H1 (cell line): ENCODE data around the gene RNF32. TPM values are rescaled to one million over a fixed set of nuclear protein-coding genes. Genes with fewer than 3 reads are reported as not detected.

Experiments
- CTCF ChIA-PET: fragments of 300-600 bp; sonication (Branson Sonifier 250); formaldehyde crosslinking; loops from one replicate; lab custom pipeline; 2021; ENCODE audit not compliant: partially characterized antibody; lab: Charles Lee
- POLR2A ChIA-PET: fragments of 300-600 bp; sonication (Branson Sonifier 250); formaldehyde crosslinking; loops from one replicate; lab custom pipeline; 2021; ENCODE audit warnings: inconsistent platforms; ENCODE audit not compliant: partially characterized antibody; lab: Charles Lee
- DNase-seq, 2 experiments: peaks; one replicate each; pipeline versions ENCODE4 v3.0.0 to v3.0.0-alpha.2; 2010 to 2022; ENCODE audit warnings: low spot score in 2 of 2, low read depth in 1 of 2, mixed read lengths in 1 of 2
- FAIRE-seq: peaks from 2 replicates; lab custom pipeline; 2011; peaks lifted over from hg19 to GRCh38; lab: Jason Lieb, UNC
- H2AFZ ChIP-seq: 2 replicates; pipeline ENCODE4 v1.8.1; 2012; ENCODE audit warnings: low read length, inconsistent platforms
- H2AK5ac ChIP-seq: 2 replicates; pipeline ENCODE4 v1.6.1; 2013; ENCODE audit warnings: low read depth, low read length
- H2BK120ac ChIP-seq: replicated peaks from 2 replicates; pipeline ENCODE3; 2013; ENCODE audit warnings: low read depth, low read length, inconsistent platforms
- H2BK12ac ChIP-seq: 2 replicates; pipeline ENCODE4 v1.6.1; 2013; ENCODE audit warnings: low read depth, low read length
- H2BK15ac ChIP-seq: 2 replicates; pipeline ENCODE4 v1.6.1; 2013; ENCODE audit warnings: low read length
- H2BK20ac ChIP-seq: 2 replicates; pipeline ENCODE4 v1.6.1; 2013; ENCODE audit warnings: low read length
- H2BK5ac ChIP-seq: 2 replicates; pipeline ENCODE4 v1.6.1; 2013; ENCODE audit warnings: low read depth, low read length
- H3K14ac ChIP-seq: 2 replicates; pipeline ENCODE4 v1.6.1; 2013; ENCODE audit warnings: inconsistent platforms; ENCODE audit not compliant: insufficient read length
- H3K18ac ChIP-seq: 2 replicates; pipeline ENCODE4 v1.6.1; 2013; ENCODE audit warnings: low read length; ENCODE audit errors: extremely low read depth
- H3K23ac ChIP-seq: 2 replicates; pipeline ENCODE4 v1.6.1; 2013; ENCODE audit warnings: inconsistent platforms; ENCODE audit not compliant: insufficient read length
- H3K23me2 ChIP-seq: 2 replicates; pipeline ENCODE4 v1.6.1; 2013; ENCODE audit warnings: low read depth, low read length
- H3K27ac ChIP-seq: 2 replicates; pipeline ENCODE4 v1.6.1; 2011; ENCODE audit warnings: low read depth, low read length, inconsistent platforms
- H3K27me3 ChIP-seq, 4 experiments: replicated peaks in 1 of 4; 1 replicate in 1 of 4; 2 replicates in 3 of 4; pipeline versions ENCODE4 v1.6.1 to v1.8.1; 2011 to 2013; ENCODE audit warnings: low read length in 3 of 4, mild to moderate bottlenecking in 3 of 4, inconsistent platforms in 2 of 4, mixed read lengths in 2 of 4, moderate library complexity in 1 of 4; ENCODE audit not compliant: control insufficient read depth in 3 of 4, insufficient read depth in 3 of 4; ENCODE audit errors: extremely low read depth in 1 of 4
- H3K36me3 ChIP-seq, 4 experiments: 2 replicates each; pipeline versions ENCODE4 v1.6.1 to v1.8.1; 2011 to 2013; ENCODE audit warnings: mild to moderate bottlenecking in 4 of 4, low read length in 3 of 4, moderate library complexity in 2 of 4, control low read depth in 1 of 4, inconsistent platforms in 1 of 4; ENCODE audit not compliant: insufficient read depth in 4 of 4, control insufficient read depth in 2 of 4
- H3K4ac ChIP-seq: replicated peaks from 2 replicates; pipeline ENCODE3; 2013; ENCODE audit warnings: low read length, low read depth, mixed read lengths, inconsistent platforms; ENCODE audit not compliant: insufficient read length
- H3K4me1 ChIP-seq, 4 experiments: replicated peaks in 1 of 4; 1 replicate in 1 of 4; 2 replicates in 3 of 4; pipeline versions ENCODE4 v1.6.1 to v1.8.1; 2011 to 2013; ENCODE audit warnings: low read length in 3 of 4, inconsistent platforms in 2 of 4, mixed read lengths in 1 of 4; ENCODE audit not compliant: insufficient read depth in 4 of 4, control insufficient read depth in 3 of 4
- H3K4me2 ChIP-seq, 2 experiments: 2 replicates each; pipeline versions ENCODE4 v1.6.1 to v1.8.1; 2011 to 2013; ENCODE audit warnings: low read depth in 2 of 2, low read length in 2 of 2, control low read depth in 1 of 2, inconsistent platforms in 1 of 2, mild to moderate bottlenecking in 1 of 2; ENCODE audit not compliant: insufficient read depth in 1 of 2
- H3K4me3 ChIP-seq, 4 experiments: fragments of 200-600, 300-600 bp in 1 of 4; sonication (generic), shearing (Covaris generic), sonication (Bioruptor Twin) in 1 of 4; 2 replicates each; pipeline versions ENCODE4 v1.5.1 to v1.8.1; 2011 to 2016; ENCODE audit warnings: low read length in 4 of 4, low read depth in 3 of 4, control low read depth in 2 of 4, inconsistent platforms in 2 of 4, mild to moderate bottlenecking in 2 of 4, mixed read lengths in 1 of 4, moderate library complexity in 1 of 4; ENCODE audit not compliant: insufficient read depth in 2 of 4; ENCODE audit errors: extremely low read depth in 1 of 4
- H3K56ac ChIP-seq: replicated peaks from 2 replicates; pipeline ENCODE3; 2013; ENCODE audit warnings: low read depth, mild to moderate bottlenecking, mixed read lengths, low read length, inconsistent platforms; ENCODE audit not compliant: insufficient read length
- H3K79me1 ChIP-seq: 2 replicates; pipeline ENCODE4 v1.6.1; 2013; ENCODE audit warnings: low read depth, low read length, control low read depth
- H3K79me2 ChIP-seq, 2 experiments: 2 replicates each; pipeline versions ENCODE4 v1.6.1 to v1.8.1; 2012 to 2013; ENCODE audit warnings: low read length in 2 of 2, mild to moderate bottlenecking in 2 of 2, inconsistent platforms in 1 of 2; ENCODE audit not compliant: insufficient read depth in 2 of 2, control insufficient read depth in 1 of 2
- H3K9ac ChIP-seq, 4 experiments: replicated peaks in 1 of 4; 1 replicate in 1 of 4; 2 replicates in 3 of 4; pipeline versions ENCODE4 v1.6.1 to v1.8.1; 2011 to 2013; ENCODE audit warnings: low read depth in 3 of 4, low read length in 3 of 4, control low read depth in 2 of 4, mild to moderate bottlenecking in 2 of 4, moderate library complexity in 2 of 4, inconsistent platforms in 1 of 4; ENCODE audit errors: extremely low read depth in 1 of 4
- H3K9me3 ChIP-seq, 2 experiments: 2 replicates each; pipeline versions ENCODE4 v1.6.1 to v1.8.1; 2012 to 2013; ENCODE audit warnings: mild to moderate bottlenecking in 2 of 2, moderate library complexity in 2 of 2, control low read depth in 1 of 2, inconsistent platforms in 1 of 2, low read depth in 1 of 2, low read length in 1 of 2, mixed read lengths in 1 of 2; ENCODE audit not compliant: insufficient read depth in 2 of 2
- H4K20me1 ChIP-seq, 2 experiments: replicated peaks in 1 of 2; 2 replicates each; pipeline versions ENCODE3 to v1.8.1; 2011 to 2013; ENCODE audit warnings: inconsistent platforms in 2 of 2, low read length in 2 of 2, mild to moderate bottlenecking in 1 of 2; ENCODE audit not compliant: insufficient read depth in 2 of 2, control insufficient read depth in 1 of 2
- H4K5ac ChIP-seq: 2 replicates; pipeline ENCODE4 v1.6.1; 2013; ENCODE audit warnings: low read length, low read depth, mixed read lengths, inconsistent platforms; ENCODE audit not compliant: insufficient read length
- H4K8ac ChIP-seq: 2 replicates; pipeline ENCODE4 v1.8.0; 2013; ENCODE audit warnings: mild to moderate bottlenecking, moderate library complexity, low read length, inconsistent platforms; ENCODE audit not compliant: insufficient read depth; ENCODE audit errors: extremely low read depth
- H4K91ac ChIP-seq: replicated peaks from 2 replicates; pipeline ENCODE3; 2013; ENCODE audit warnings: low read length, mixed read lengths, inconsistent platforms; ENCODE audit not compliant: insufficient read length
- ATF2 ChIP-seq: IDR thresholded peaks from 2 replicates; pipeline ENCODE4 v1.6.1; 2012; ENCODE audit warnings: low read length, inconsistent platforms
- BACH1 ChIP-seq: IDR thresholded peaks from 2 replicates; pipeline ENCODE4 v1.6.1; 2012; ENCODE audit warnings: low read length, improper control_type of control experiment
- BCL11A ChIP-seq, 2 experiments: IDR thresholded peaks; one replicate each; pipeline ENCODE4 v1.6.1; 2011; ENCODE audit warnings: low read depth in 2 of 2, low read length in 2 of 2, mild to moderate bottlenecking in 2 of 2
- BRCA1 ChIP-seq: IDR thresholded peaks from 2 replicates; pipeline ENCODE4 v1.6.1; 2012; ENCODE audit warnings: low read depth, low read length, improper control_type of control experiment
- CEBPB ChIP-seq: IDR thresholded peaks from 2 replicates; pipeline ENCODE4 v1.6.1; 2012; ENCODE audit warnings: low read depth, low read length
- E2F6 ChIP-seq: IDR thresholded peaks from 2 replicates; pipeline ENCODE4 v1.6.1; 2012; ENCODE audit warnings: inconsistent platforms
- EGR1 ChIP-seq: IDR thresholded peaks from 2 replicates; pipeline ENCODE4 v1.6.1; 2011; ENCODE audit warnings: low read depth, low read length, borderline replicate concordance
- HDAC6 ChIP-seq: IDR thresholded peaks from one replicate; pipeline ENCODE4 v1.7.1; 2012; ENCODE audit warnings: low read depth, mild to moderate bottlenecking, inconsistent platforms, low read length, moderate library complexity
- JUND ChIP-seq: IDR thresholded peaks from 2 replicates; pipeline ENCODE4 v1.6.1; 2011; ENCODE audit warnings: mild to moderate bottlenecking, improper control_type of control experiment, low read length
- KDM4A ChIP-seq: IDR thresholded peaks from one replicate; pipeline ENCODE4 v1.7.1; 2012; ENCODE audit warnings: low read depth, mild to moderate bottlenecking, moderate library complexity, low read length, inconsistent platforms; ENCODE audit not compliant: severe bottlenecking
- NRF1 ChIP-seq: IDR thresholded peaks from 2 replicates; pipeline ENCODE4 v1.6.1; 2011; ENCODE audit warnings: mild to moderate bottlenecking, low read depth, low read length, improper control_type of control experiment
- PHF8 ChIP-seq: fragments of 200-600 bp; sonication (generic); conservative IDR thresholded peaks from 2 replicates; pipeline ENCODE4 v1.7.1; 2012; ENCODE audit warnings: low read depth, mild to moderate bottlenecking, inconsistent platforms, low read length, moderate library complexity
- SRF ChIP-seq: IDR thresholded peaks from 2 replicates; pipeline ENCODE4 v1.6.1; 2011; ENCODE audit warnings: mild to moderate bottlenecking, low read depth, low read length, moderate library complexity
- WGBS, 2 experiments: shearing (Covaris generic) in 1 of 2; methylation state at CpG; one replicate each; pipeline versions ENCODE4 v1.1.6 to v1.1.7; 2013 to 2015; ENCODE audit warnings: low lambda C conversion rate in 2 of 2, mixed read lengths in 2 of 2, inconsistent platforms in 1 of 2, low coverage in 1 of 2, missing lambda C conversion rate in 1 of 2; ENCODE audit not compliant: insufficient replicate concordance in 2 of 2, insufficient coverage in 1 of 2, insufficient read length in 1 of 2; ENCODE audit errors: extremely low coverage in 1 of 2, missing lambda C conversion rate in 1 of 2; 5-methylcytosine and 5-hydroxymethylcytosine counted together
- polyA plus RNA-seq, 7 experiments: library from polyadenylated mRNA; depleted of rRNA in 3 of 7; stranded (reverse) in 5 of 7; unstranded in 2 of 7; fragments of >200 nt in 5 of 7; fragments of 200-250 nt in 2 of 7; gene quantifications; 1 replicate in 5 of 7; 2 replicates in 1 of 7; 4 replicates in 1 of 7; pipeline versions ENCODE4 v1.2.1 to v1.2.3, GENCODE V29; 2011 to 2013; ENCODE audit warnings: missing spikeins in 2 of 7, mixed read lengths in 2 of 7
- total RNA-seq: library from RNA; stranded (reverse); fragmentation: NEBNext Ultra II Directional; extraction: Animal tissue kit (Norgen Biotek cat#: 25700); gene quantifications from 2 replicates; pipeline ENCODE4 v1.2.1, GENCODE V29; 2021

The RNF32 gene
- total and polyA plus RNA-seq, 2 of the 8 experiments (the other 6 are each of a cell fraction or from before 2014, with no cell fraction given): 0.48 to 1.2 TPM

- ChIA-PET POLR2A (no interaction called here), CTCF (interaction anchor here (0.7 to 1.5 kb wide), 2 partner anchors 10 to 71 kb away, joined by 3 read pairs; no protein-coding TSS in a partner anchor)
- peaks cover 0 to 13% (median under 1%) of the 10 kb centered on the region in 4 experiments; a peak in 4 of 8 replicates for H3K36me3 ChIP-seq
- no peak overlapping the region for H2BK12ac ChIP-seq
- no peak overlapping the region for H2BK120ac ChIP-seq
- H2AFZ ChIP-seq: no peak overlapping the region
- no peak overlapping the region for H3K18ac ChIP-seq
- WGBS, 2 experiments: 84% methylated on average over 2 of the region's 2 CpGs; no CpG with 5 or more reads in 1 of the 2 experiments
- no peaks in the 10 kb centered on the region for H3K79me2 ChIP-seq
- H3K27me3 ChIP-seq: no peaks in the 10 kb centered on the region
- no peak overlapping the region for H3K14ac ChIP-seq
- H2AK5ac ChIP-seq: no peak overlapping the region
- no peaks in the 10 kb centered on the region for H3K4me1 ChIP-seq
- no peak overlapping the region for H3K4me2 ChIP-seq
- no peak overlapping the region for H4K8ac ChIP-seq
- no peak overlapping the region for H3K4ac ChIP-seq
- H3K9me3 ChIP-seq: no peaks in the 10 kb centered on the region
- peaks cover 0 to 3% of the 10 kb centered on the region in 2 experiments for H4K20me1 ChIP-seq
- H4K91ac ChIP-seq: no peak overlapping the region
- no peaks in the 10 kb centered on the region for H3K79me1 ChIP-seq
- no peak overlapping the region for H2BK15ac ChIP-seq
- H3K27ac ChIP-seq: no peak overlapping the region
- no peaks in the 10 kb centered on the region; the same call in 1 of the 2 replicates for H3K23me2 ChIP-seq
- no peak overlapping the region for H3K56ac ChIP-seq
- no peak overlapping the region for H3K4me3 ChIP-seq
- DNase-seq (no peak), FAIRE-seq (no peak)
- no peak overlapping the region for H2BK20ac ChIP-seq
- no peak overlapping the region for H2BK5ac ChIP-seq
- no peak overlapping the region for H4K5ac ChIP-seq
- no peak overlapping the region for H3K23ac ChIP-seq
- no peak overlapping the region for H3K9ac ChIP-seq
- TF ChIP-seq KDM4A (no peak), BRCA1 (no peak), EGR1 (no peak), NRF1 (no peak), E2F6 (no peak), BCL11A (IDR thresholded peaks at IDR 0.05; ENCODE audit: low read depth in 2 of 2, low read length in 2 of 2) (no peak), CEBPB (no peak), SRF (no peak), ATF2 (no peak), JUND (no peak), BACH1 (no peak), HDAC6 (no peak), PHF8 (no peak)
These were observed 42.4 kb downstream of the RNF32 start for GRCh38 chr7:156682928-156683327.
